Stimulated activated CD8-positive, alpha-beta memory T cell treated with anti-CD3 and anti-CD28 coated beads, Interleukin-2, amount 100 ng/mL, for 1 hour (primary cell): ENCODE data around the gene GHRHR.

ENCODE experiments used
- DNase-seq, 2 donors: peaks; one replicate each; pipeline ENCODE4 v3.0.0-alpha.2; 2020; ENCODE audit warnings: low read depth in 2 of 2

The GHRHR gene

DNA sequence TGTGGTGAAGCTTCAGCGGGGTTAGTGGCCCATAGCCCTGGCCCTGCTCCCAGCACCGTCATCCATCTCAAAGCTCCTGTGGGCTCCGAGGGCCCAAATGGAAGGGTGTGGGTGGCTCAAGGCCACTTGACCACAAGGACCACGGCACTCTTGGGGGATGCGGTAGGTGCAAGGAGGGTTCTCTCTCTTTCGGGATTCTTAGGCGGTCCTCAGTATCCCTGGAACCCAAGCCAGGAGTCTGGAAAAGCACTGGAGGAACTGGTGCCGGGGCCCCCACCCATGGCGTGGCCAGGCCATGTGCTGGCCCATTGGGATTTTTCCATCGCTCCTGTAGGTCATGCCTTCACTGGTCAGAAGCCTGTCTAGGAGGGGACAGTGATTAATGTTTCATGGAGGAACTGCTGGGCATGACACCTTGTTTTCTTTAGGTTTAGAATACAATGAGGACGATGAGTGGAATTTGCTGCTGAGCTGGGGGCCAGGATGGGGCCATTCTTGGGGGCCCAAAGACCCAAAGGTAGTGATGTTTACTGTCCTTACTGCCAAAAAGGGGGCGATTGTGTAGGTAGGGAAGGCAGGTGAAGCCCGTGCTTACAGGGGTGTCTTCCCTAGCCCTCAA, 35.4 kb upstream of the GHRHR start:
- no peak for DNase-seq

DNA sequence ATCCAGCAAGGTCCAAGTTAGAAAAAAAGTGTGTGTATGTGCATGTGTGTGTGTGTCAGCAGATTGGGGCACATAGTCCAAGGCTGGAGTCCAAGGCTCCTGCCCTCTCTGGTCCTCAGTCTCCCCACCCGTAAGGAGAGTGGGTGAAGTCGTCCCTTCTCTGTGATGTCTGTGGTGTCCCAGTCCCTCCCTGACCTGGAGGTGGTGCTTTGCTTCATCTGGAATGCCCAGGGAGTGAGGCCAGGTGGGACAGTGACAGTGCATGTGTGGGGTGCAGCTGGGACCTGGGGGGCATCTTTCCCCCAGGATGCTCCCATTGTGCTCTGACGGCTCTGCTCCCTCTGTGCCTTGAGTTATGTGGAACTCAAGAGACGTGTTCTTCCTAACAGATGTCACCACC, 34.1 kb upstream of the GHRHR start:
- no peak for DNase-seq

DNA sequence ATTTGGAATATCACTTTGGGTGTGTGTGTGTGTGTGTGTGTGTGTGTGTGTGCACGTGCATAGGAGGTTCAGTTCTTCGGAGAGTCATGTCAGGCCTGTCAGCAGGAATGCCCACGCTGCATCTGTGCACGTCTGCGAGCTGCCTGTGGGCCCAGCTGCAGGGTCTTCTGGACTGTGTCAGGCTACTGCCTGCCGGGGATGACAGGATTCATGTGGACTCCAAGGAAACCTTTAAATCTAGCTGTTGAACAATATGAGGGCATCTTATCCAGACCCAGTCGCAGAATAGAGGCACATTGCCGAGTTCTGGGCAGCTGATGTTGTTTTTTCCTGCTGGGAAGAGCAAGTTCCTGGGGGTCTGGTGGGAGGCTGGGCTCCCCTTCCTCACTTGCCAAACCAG, 33.1 kb upstream of the GHRHR start:
- no peak for DNase-seq

DNA sequence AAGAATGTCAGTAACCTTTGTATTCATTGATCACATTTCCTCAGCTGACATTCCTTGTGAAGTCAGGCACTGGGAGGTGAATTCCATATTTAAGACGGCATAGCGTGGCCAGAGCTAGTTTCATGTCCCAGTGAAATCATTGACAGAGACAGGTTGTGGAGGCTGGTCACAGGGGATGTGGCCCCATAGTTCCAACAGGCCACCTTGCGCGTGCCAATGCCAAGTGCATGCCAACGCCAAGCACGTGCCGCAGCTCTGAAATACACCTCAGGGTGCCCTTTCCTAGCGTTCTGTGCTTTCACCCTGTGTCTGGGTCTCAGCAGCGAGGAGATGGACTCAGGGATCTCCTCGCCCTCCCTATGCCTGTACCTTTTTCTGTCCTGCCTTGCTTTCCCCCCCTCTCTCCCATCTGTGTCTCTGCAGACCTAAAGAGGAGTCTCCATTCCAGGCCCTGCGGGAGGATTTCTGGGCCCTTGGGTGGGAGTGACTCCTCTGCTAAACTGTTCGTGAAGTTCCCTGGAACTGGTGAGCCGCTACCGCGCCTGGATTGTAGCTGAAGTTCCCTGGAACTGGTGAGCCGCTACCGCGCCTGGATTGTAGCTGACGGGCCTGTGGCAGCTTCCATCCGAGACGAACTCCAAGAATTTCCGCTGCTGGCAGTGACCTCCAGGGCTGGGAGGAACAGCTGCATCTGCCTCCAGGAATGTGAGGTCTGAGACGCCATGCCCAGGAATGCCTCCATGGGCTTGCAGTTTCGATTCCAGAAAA, 32.4 kb upstream of the GHRHR start:
- DNase-seq = no peak

DNA sequence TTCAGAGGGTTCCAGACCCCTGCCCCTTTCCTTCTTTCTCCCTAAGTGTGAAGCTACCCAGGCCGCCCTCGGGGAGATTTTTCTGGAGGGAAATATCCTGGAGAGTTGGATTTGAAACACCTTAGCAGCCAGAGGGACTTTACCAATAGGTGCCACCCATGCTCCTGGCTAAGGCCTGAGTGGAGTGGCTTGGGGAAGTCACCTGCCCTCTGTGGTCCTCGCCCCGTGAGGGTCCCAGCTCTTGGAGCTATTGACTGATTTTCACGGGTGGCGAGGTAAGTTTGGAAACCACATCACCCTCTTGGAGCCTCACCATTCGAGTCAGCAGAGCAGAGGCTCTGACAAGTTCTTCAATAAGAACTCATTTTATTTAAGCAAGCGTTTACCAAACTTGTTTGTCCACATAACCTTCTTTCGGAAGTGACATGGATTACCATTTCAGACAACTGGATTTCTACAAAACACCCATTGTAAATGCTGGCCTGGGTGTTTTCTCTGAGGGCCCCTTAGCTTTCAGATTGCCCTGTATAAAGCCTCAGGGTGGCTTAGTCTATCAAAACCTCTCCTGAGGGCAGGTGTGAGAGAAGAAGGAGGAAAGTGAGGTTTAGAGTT, 31.7 kb upstream of the GHRHR start:
- no peak for DNase-seq

DNA sequence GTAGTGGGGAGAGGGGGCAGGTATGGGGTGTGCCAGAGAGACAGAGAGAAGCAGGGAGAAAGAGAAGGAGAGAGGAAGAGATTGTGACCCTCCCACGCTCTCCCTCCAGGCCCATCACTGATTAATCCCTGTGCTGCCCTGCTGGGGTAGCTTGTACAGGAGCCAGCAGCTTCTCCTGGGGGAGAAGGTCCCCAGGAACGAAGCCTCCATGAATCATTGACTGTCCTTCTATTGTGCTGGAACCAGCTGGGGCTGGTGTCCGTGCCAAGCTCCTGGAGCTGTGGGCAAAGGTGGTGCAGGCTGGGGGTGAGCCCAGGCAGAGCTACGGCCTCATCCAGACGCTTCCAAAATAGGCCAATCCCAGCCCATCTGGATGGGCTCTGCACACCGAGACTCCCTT, 31.2 kb upstream of the GHRHR start:
- DNase-seq = no peak

DNA sequence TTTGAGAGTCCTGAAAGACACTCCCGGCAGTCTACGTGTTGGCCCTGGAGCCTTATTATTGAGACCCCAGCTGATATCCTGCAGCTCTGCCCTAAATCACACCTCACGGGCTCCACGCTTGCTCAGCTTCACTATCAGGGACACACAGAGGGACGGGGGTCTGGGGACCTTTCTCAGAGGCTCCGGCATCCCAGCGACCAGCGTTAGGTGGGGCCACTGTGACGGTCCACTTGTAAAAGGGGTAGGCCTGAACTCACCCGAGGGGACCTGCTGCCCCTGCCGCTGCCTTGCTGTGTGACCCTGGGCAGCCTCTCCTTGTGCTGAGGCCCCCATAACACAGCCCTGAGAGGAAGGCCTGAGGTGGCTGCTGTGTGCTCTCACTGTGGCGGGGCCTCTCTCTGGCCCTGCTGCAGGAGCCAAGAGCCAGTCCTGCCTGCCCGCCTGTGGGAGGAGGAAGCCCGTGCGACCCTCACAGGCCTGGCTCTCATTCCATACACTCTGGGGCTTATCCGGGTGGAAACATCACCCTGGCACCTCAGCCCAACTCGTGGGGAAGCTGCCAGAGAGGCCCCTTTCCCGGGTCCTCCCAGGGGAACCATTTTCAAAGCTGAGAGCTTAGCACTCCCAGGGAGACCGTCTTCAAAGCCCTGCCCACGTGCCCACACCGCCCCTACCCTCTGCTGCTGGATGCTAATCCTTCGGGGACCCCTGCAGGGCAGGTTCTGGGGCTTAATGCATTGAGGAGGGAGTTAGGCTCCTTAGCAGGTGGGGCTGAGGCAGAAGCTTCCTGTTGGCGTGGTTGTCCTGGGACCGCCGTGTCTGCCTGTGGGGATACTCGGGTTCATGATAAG, 30.4 kb upstream of the GHRHR start:
- no peak for DNase-seq

DNA sequence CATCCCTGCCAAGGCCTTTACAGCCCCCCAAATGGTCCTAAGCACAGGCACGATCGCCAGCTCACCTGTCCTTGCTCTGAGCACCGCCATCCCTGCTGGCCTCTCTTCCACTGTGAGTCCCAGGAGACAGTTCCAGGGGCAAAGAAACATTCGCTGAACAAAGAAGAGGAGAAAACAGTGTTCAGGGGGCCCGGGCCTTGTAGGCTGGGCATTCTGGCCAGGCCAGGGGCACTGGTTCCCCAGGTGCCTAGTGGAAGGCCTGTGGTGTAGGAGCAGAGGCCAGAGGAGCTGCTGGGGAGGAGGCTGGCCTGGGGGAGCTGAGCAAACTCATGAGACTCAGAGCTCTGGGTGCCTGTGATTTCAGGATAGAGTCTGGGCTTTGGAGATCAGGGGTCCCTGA, 29.5 kb upstream of the GHRHR start:
- no peak for DNase-seq

DNA sequence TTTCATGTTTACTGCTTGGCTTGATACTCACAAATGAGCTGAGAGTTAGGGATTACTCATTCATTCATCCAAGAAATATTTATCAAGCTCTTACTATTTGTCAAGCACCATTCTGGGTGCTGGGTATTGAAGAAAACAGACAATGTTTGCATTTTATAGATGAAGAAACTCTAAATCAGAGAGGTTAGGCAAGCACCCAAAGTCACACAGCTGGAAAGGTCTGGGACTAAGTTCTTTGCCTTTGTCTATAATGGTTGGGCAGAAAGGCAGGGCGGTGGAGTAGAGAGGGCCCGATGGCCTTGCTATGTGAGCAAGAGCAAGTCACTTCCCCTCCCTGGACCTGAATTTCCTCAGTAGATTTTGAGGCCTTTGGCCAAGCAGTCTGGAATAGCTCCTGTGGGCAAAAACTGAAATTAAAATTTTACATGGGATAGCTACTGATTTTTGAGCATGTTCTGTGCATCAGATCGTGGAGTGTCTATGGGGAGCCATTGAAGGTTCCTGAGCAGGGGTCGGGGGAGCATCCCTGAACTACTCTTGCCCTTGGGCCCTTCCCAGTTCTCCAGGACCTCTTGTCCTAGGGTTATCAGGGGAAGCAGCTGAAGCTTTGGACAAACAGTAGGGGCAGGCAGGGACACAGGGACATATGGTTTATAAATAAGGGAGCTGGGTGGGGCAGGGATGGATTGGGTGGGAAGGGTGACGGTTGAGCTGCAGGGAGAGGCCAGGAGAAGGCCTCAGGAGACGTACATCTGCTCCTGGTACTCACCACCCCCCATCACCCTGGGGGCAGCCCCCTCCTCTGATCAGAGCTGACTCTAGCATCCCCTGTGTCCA, 28.8 kb upstream of the GHRHR start:
- no peak for DNase-seq

DNA sequence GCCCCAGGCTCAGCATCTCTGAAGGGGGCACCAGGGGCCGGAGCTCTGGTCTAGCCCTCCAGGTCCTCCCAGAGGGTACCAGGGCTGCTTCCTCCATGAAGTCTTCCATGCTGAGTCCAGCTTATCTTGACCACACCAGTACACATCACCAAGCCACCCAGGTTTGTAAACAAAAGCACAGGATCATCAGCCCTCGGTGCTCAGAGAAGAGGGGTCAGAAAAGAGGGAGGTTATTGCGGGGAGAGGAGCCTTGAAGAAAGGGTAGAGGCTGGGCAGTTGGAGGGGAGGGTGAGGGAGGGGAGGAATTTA, 28.2 kb upstream of the GHRHR start:
- DNase-seq = no peak

DNA sequence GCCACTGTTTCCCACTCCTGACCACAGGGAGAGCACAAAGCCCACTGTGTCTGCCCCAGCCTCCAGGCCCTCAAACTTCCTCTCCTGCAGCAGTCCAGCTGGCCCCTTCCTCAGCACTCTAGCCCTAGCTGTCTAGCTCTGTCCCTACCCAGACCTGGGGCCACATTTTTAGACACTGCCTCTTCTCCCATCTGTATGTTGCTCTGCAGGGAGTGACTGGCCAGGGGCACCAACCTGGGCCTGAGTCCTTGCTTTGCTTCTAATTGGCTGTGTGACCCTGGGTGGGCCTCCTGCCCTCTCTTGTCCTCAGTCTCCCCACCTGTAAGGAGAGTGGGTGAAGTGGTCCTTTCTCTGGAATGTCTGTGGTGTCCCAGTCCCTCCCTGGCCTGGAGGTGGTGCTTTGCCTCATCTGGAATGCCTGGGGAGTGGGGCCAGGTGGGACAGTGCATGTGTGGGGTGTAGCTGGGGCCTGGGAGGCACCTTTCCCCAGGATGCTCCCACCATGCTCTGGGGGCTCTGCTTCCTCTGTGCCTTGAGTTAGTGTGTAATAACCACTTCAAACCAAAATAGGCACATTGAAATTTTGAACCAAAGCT, 27.0 kb upstream of the GHRHR start:
- DNase-seq = no peak

DNA sequence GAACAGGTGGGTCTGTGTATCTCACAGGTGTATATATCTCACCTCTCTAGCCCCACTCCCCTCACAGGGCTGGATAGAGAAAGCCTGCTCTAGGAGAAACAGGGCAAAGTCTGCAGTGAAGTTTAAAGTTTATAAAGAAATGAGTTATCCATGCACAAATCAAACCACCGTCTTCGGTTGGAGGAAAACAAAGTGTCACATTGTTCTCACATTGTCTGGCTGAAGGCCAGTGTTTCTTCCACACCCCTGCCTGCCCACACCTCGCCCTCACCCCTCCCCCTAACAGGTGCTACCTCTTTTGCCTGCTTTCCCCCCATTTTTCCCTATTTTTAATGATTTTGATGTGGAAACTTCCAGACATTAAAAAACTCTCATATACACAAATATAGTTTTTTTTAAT, 26.3 kb upstream of the GHRHR start:
- DNase-seq = no peak

DNA sequence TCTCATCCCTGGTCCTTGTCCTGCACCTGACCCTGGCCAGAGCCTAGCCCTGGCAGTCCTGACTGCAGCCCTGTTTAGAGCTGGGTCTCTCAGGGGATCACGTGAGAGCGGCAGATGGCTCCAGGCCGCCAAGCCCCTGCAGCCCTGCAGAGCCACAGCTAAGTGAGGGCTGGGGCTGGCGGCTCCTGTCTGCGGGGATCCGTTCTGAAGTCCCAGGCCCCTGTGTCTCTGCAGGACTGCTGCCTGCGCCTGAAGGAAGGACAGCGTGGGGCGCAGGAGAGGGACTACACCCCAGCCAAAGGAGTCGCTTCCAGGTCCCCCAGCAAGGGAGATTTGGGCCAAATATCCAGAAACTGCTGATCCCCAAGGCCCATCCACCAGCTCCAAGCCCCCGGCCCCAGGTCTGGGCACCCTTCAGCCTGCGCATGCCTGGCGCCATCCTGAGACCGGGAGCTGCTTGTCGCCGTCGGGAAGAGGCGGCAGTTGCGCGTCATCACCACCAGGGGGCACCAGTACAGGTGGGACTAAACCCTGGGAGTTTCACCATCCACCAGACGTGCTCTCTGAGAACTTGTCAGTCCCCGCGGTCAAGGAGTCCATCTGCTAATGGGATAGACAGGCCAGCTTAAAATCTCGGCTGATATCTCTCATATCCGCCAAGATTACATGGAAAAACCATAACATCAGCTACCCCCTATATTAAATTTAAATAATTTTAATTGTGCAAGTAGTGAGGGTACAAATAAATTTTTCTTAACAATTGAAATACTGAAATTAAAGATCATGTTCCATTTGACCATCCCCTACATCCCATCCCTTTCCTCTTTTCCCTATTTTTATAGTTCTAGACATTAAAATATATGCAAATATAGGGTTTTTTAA, 25.1 kb upstream of the GHRHR start:
- DNase-seq = peak; percentile 23 to 30

DNA sequence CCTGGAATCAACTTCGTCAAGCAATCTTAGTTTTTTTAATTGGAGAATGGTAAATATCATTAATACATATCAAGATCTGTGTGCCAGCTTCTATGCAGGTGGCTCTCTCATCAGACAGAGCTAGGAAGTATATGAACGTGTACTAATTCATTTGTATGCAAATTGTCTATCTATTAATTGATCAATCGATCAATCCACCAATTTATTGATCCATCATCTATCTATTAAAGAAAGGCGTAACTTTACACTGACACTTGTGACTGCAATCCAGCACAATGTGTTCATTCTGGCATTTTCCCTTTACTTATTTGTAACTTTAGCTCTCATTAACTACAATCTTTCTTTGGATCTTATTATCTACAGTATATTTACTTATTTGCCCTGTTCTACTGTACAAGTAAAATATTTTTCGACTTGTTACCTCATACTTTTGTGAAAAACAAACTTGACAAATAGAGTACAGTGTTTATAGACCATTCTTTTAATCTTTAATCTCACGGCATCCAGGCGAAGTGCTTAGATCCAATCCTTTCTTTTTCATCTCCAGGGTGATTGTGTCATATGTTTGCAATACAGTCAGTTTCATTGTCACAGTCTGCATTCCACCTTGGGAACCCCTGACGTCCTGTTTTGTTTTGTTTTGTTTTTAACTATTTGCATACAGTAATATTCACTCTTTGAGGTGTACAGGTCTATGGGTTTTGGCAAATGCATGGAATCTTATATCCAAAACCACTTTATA, 22.0 kb upstream of the GHRHR start:
- DNase-seq = no peak

DNA sequence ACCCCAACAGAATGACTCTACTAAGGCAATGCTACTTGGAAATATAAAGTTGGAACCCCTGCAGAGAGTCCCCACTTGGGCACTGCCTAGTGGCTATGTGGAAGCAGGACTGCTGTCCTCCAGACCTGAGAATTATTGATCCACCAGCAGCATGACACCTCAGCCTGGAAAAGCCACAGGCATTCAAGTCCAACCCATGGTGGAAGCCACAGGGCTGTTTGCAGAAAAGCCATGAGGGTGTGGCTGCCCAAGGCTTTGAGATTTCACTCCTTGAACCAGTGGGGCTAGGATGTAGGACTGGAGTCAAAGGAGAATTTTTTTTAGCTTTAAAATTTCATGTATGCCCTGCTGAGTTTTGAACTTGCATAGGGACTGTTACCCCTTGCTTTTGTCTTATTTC, 13.6 kb upstream of the GHRHR start:
- DNase-seq = no peak

DNA sequence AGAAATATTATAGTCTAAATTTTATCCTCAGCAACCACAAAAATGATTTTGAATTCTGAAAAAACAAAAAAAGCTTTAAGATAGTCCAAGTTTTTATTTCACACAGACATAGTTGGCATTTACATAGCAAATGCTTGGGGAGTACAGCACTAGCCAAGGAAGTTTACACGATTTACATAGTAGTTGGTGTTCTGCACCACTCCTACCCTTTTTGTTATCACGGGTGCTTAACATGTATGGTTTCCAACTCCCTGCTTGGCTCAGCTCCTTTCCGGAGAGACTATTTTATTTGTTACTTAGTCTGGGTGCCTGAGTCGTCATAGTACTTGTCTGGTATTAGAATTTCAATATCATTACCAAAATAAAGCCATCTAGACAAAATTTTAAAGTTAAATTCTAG, 8.8 kb upstream of the GHRHR start:
- no peak for DNase-seq

DNA sequence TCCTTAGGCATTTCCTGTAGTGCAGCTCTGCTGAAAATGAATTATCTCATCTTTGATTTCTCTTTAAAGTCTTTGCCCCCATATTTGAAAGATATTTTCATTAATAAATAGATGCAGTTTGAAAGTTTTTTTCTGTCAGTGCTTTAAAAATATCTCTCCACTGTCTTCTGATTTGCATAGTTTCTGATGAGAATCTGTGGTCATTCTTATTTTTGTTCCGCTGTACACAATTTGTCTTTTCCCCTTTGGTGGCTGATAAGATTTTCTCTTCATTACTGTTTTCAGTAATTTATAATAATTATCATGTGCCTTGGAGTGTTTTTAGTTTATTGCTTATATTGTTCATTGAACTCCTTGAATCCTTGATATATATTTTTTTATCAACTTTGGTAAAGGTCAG, 7.0 kb upstream of the GHRHR start:
- DNase-seq = no peak

DNA sequence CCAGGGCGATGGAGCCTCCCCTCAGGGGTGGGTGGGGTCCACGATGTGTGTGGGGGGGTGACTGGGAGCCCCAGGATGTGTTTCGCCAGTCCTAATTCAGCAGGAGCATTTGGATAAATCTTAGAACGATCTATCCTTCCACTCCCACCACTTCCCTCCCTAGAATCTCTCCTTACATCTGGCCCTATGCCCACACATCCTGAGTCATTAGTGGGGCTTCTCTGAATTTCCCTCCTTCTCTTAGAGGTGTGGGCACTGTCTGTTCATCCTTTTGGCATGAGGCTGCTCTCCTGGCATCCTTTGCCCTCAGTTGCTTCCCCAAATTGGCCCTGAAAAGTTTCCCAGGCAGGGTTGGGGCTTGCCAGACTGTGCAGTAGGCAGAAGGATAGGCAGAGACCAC, 1.6 kb downstream of the GHRHR start:
- no peak for DNase-seq

DNA sequence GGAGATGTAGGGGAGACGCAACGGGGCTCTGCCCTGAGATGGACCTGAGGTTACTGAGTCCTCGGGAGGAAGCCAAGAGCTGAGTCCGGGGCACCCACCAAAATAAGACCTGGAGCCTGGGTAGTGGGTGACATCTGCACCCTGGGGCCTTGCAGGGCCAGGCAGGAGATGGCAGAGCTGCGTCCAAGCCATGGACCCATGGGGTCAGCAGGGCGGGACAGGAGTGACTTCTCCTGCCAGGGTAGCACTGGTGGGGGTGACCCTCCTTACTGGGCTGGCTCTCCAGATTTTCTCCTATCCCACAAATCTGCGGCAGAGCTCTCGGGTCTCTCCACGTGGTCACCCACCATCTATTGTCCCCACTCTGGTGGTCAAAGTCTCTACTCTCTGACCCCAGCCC, 2.1 kb downstream of the GHRHR start:
- DNase-seq = no peak

DNA sequence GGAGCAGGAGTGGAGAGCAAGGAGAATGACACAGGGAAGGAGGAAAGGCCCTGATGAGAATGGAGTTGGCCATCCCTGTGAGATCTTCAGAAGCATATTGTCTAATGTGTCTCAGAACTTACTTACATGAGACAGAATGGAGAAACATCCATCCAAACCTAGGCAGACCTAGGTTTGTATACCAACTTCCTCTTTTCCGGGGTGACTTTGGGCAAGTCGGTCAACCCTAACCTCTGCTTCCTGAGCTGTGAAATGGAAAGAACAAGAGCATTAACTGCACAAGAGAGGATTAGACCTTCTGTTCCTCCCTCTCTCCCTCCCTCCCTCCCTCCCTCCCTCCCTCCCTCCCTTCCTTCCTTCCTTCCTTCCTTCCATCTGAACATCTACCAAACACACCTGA, 4.5 kb downstream of the GHRHR start:
- DNase-seq = no peak
